Endothelial cell of umbilical vein (primary cell): ENCODE measurements around the gene LHFPL4.

Source experiments
- EZH2 ChIP-seq: IDR thresholded peaks from 2 replicates; pipeline ENCODE4 v1.6.1; 2012; ENCODE audit warnings: borderline replicate concordance, low read depth, mild to moderate bottlenecking, moderate library complexity, low read length, inconsistent platforms; ENCODE audit not compliant: severe bottlenecking
- FOS ChIP-seq: IDR thresholded peaks from 2 replicates; pipeline ENCODE4 v1.6.1; 2011; ENCODE audit warnings: mild to moderate bottlenecking, low read length, moderate library complexity, borderline replicate concordance; ENCODE audit not compliant: insufficient read depth
- GATA2 ChIP-seq: IDR thresholded peaks from 2 replicates; pipeline ENCODE4 v1.7.0; 2011; ENCODE audit warnings: low read depth, mild to moderate bottlenecking, moderate library complexity, mixed read lengths, low read length; ENCODE audit not compliant: insufficient read length, insufficient read depth
- JUN ChIP-seq: IDR thresholded peaks from 2 replicates; pipeline ENCODE4 v1.6.1; 2011; ENCODE audit warnings: borderline replicate concordance, low read depth; ENCODE audit not compliant: insufficient read length, insufficient read depth
- MAX ChIP-seq: IDR thresholded peaks from 2 replicates; pipeline ENCODE4 v1.6.1; 2011; ENCODE audit not compliant: insufficient read depth, insufficient read length
- MYC ChIP-seq: IDR thresholded peaks from one replicate; pipeline ENCODE4 v1.6.1; 2011; ENCODE audit warnings: mild to moderate bottlenecking, low read depth, low read length
- POLR2A ChIP-seq: IDR thresholded peaks from 2 replicates; pipeline ENCODE4 v1.6.1; 2012; ENCODE audit warnings: low read depth, mild to moderate bottlenecking, control low read depth, low read length
- POLR2AphosphoS5 ChIP-seq: IDR thresholded peaks from 2 replicates; pipeline ENCODE4 v1.6.1; 2012; ENCODE audit warnings: low read depth, mild to moderate bottlenecking, control low read depth, low read length, moderate library complexity; ENCODE audit not compliant: insufficient read depth
- TF ChIP-seq, protein P1 (sequence below), 2 donors: IDR thresholded peaks; 1 replicate in 1 of 2; 2 replicates in 1 of 2; pipeline ENCODE4 v1.5.1; 2011; ENCODE audit warnings: low read length in 2 of 2, mild to moderate bottlenecking in 2 of 2, moderate library complexity in 2 of 2, control low read depth in 1 of 2, inconsistent platforms in 1 of 2, low read depth in 1 of 2; ENCODE audit not compliant: insufficient read depth in 1 of 2; ENCODE audit errors: extremely low read depth in 1 of 2

- TF ChIP-seq POLR2AphosphoS5 (no peak), EZH2 (no peak), POLR2A (no peak), JUN (no peak), MAX (no peak), GATA2 (no peak), FOS (no peak), MYC (no peak)
- TF ChIP-seq, protein P1, sequence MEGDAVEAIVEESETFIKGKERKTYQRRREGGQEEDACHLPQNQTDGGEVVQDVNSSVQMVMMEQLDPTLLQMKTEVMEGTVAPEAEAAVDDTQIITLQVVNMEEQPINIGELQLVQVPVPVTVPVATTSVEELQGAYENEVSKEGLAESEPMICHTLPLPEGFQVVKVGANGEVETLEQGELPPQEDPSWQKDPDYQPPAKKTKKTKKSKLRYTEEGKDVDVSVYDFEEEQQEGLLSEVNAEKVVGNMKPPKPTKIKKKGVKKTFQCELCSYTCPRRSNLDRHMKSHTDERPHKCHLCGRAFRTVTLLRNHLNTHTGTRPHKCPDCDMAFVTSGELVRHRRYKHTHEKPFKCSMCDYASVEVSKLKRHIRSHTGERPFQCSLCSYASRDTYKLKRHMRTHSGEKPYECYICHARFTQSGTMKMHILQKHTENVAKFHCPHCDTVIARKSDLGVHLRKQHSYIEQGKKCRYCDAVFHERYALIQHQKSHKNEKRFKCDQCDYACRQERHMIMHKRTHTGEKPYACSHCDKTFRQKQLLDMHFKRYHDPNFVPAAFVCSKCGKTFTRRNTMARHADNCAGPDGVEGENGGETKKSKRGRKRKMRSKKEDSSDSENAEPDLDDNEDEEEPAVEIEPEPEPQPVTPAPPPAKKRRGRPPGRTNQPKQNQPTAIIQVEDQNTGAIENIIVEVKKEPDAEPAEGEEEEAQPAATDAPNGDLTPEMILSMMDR (IDR thresholded peaks at IDR 0.05; ENCODE audit: extremely low read depth in 1 of 2, insufficient read depth in 1 of 2, low read depth in 1 of 2, low read length in 2 of 2): no peak
These were observed 409 bp upstream of the LHFPL4 start for GRCh38 chr3:9553948-9554513.
